Right hindlimb (tissue), 1 donor: ENCODE data around the gene ANXA6.

Experiments
- DNase-seq: peaks from one replicate; pipeline ENCODE4 v3.0.0-alpha.2; 2018

ANXA6 gene

DNA sequence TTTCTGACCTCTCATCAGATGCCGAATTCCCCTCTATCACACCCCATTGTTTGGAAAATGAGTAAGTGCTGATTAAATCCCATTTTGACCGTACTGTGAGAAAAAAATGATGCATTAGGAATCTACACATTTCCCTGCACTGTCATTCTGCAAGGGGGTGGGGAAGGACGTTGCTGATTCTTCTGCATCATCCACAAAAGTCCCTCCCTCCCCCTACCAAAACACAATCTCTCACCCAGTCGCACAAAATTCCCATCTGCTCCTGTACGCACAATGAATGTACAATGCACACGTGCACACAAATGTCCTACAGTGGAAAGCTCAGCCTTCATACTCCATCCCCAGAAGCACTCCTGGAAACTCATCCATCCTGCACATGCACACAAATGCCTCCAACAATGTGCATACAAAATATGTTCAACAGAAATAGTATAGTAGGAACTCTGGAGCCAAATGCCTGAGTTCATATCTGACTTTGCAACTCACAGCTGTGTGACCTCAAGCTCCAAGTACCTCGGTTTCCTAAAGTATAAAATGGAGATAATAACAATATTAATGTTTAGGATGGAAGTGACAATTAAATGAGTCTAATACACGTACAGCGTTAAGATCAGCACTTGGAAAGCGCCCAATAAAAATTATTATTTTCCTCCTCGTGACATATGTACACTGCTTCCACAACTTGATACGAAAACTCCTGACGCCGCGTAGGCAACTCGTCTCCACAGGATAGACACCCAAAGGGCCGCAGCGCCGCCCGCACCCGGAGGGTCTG, 77.6 kb downstream of the ANXA6 start:
- DNase-seq = no peak

DNA sequence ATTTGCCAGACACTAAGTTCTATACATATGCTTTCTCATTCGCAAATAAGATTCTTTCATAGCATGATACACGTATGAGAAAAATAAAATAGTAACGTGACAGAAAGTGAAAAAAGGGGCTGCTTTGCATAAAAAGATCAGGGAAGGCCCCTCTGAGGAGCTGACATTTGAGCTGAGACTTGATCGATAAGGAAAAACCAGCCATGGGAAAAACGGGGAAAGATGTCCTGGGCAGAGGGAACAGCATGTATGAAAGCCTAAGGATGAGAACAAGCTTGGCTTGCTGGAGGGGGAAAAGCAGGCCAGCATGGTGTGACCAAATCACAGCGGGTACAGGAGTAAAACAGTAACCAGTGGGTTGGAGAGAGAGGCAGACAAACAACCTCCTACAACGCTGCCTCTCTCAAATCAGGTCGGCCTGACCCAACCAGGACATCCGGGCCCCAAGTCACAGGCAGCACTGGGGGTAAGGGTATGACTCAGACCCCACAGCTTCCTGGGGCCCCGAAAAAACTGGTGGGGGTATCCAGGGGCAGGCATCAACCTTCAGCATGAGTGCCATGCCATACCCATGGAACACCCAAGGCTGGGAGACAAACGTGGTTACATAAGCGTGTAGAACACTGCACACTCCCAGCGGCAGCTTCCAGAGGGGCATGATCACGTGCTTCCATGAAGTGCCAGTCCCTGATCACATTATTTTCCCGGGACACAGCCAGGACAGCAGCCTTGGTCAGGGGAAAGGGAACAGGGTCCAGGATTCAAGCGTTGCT, 78.9 kb downstream of the ANXA6 start:
- DNase-seq = no peak

DNA sequence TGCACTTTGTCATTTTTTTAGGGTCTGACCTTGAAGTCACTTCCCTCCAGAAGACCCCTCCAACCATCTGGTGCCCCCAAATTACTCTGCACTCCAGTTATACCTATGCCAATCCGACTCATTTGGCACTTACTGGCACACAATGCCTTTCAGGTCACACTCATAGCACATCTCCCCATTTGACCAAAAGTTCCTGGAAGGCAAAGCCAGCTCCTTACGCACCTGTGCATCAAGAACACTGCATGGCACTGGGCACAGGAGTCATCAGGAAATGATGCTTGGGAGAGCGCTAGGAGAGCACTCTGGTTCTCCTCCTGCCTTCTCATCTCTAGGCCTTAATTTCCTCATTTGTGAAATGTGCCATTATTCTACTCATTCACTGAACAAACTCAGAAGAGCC, 79.6 kb downstream of the ANXA6 start:
- DNase-seq = no peak

DNA sequence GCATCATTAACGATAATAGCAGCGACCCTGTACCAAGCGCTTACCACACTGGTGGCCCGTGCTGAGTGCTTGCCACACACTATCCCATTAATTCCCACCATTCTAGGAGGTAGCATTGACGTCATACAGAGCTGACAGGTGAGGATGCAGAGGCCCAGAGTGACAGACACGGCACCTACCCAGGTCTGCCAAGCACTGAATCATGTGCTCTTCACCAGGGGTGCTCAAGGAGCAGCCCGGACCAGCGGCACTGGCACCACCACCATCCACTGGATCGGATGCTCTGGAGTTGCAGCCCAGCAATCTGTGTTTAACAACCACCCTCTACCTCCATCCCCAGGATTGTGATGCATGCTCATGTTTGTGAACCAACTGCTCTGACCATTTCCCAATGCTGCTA, 80.2 kb downstream of the ANXA6 start:
- DNase-seq = no peak

DNA sequence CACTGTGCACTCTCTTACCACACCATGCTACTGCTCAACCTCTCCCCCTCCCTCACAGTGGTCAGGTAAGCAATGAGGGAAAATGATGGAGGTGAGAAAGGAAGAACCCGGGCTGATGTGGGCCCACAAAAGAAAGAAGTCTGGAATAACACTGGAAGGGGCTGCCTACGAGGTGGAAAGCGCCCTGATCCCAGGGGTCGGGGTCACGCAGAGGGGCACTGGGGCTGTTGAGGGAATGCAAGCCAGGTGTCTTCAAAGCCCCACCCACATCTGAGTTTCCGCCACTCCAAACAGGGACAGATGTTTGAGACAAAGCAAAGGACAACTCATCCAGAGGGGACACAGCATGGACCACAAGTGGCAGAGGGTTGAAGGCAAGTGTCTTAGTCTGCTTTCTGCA, 81.0 kb downstream of the ANXA6 start:
- DNase-seq = no peak

DNA sequence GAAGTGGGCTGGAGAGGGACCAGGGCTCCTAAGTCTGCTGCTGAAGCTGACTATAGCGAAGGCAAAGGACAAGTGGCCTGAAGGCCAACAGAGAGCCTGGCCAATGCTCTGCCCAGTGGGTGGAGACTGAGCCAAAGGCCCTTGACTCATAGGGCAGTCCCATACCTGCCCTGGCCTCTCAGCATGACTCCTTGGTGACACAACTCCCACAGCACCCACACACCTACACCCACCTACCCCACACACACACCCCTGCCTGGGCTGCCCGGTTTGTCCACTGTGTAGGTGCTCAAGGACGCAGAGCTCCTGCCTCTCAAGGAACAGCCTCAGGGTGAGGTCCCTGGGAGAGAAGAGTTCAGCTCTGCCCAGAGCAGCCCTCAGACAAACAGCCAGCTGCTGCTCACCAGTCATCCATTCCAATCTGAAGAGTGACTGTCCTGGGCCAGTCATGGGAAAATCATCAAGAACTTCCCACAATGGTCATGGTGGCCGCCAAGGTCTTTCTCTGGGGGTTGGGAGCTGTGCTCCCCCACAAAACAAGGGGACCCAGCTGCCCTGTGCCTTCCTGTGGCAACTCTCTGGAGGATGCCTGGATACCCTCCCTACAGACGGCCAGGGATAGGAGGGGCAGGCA, 81.8 kb downstream of the ANXA6 start:
- DNase-seq = no peak

DNA sequence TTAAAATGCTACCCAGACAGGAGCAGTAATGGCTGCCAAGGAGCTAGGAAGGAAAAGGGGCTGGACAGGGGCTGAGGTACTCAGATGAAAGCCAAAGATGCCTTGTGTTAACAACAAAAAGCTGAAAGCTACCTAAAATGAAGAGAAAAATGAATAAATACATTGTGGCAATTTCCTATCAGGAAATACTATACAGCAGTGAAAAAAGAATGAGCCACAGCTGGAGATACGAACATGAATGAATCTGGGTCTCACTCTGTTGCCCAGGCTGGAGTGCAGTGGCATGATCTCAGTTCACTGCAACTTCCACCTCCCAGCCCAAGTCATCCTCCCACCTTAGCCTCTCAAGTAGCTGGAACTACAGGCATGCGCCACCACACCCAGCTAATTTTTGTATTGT, 83.0 kb downstream of the ANXA6 start:
- DNase-seq = no peak

DNA sequence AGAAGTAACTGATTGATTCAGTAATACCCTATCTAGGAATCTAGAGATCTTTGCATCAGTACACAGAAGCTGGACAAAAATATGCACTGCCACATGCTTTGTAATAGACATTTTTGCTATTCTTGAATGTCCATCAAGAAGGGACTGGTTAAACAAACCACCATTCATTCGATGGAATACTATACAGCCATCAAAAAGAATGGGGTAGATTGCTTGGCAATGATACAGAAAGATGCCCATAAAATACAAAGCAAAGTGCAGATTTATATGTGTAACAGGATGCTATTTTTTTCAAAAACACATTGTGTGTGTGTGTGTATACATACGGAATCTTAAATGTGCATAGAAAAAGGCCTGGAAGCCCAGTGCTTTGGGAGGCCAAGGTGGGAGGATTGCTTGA, 84.3 kb downstream of the ANXA6 start:
- no peak for DNase-seq

DNA sequence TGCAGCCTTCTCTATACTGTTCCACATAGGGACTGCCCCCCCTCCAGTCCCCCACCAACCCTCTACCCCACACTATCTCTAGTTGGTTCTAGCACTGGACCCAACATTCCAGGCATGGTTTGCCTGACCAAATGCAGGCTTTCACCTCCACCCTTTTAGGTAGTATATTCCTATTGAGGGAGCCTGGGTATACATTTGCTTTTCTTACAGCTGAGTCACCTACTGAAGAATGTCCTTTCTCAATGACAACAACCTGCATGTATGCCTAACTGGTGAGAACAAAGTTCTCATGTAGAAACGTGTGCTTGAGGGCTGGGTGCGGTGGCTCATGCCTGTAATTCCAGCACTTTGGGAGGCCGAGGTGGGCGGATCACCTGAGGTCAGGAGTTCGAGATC, 85.0 kb downstream of the ANXA6 start:
- no peak for DNase-seq

DNA sequence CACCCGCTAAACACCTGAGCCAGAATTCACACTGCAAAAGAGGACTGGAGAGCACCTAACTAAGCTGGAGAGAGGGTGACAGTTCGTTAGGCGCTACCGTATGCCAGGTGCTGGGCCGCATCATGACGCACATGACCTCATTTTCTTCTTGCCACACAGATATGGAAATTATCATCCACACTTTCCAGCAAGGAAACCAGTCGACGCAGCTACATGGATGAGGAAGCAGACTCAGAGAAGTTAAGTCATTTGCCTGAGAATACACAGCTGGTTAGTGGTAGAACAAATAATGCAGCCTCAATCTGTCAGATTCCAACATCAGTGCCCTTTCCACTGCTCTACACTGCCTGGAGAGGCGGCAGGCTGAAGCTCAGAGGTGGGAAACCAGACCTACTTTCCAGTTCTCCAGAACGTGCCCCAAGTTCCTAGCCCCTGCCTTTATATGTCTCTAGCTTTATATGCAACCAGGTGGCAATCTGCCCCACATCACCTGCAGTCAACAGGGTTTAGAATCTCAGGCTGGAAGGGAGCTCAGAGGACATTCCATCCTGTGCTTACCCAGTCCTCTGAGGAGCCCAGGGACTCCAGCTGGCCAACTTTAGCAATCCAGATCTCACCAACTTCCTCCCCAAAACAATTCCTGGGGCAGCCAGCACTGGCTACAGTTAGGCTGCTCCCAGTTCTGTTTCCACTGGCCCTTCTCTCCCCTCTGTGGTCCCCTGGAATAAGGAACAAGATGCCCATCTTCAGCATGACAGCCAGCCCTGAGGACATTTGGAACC, 85.5 kb downstream of the ANXA6 start:
- DNase-seq = no peak

DNA sequence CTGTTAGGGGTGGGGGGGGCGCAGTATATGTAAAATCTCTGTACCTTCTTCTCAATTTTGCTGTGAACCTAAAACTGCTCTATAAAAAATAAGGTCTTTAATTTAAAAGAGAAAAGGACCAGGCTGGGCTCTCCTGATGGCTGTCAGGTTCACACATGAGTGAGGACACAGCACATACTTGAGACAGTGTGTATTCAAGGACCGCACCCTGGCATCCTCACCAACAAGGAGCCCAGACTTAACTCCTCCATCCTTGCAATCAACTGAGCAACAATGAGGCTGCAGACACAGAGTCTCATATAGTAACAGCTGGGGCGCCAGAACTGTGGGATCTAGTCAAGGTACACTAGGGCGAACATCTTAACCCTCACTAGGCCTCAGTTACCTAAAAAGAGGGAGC, 86.6 kb downstream of the ANXA6 start:
- no peak for DNase-seq

DNA sequence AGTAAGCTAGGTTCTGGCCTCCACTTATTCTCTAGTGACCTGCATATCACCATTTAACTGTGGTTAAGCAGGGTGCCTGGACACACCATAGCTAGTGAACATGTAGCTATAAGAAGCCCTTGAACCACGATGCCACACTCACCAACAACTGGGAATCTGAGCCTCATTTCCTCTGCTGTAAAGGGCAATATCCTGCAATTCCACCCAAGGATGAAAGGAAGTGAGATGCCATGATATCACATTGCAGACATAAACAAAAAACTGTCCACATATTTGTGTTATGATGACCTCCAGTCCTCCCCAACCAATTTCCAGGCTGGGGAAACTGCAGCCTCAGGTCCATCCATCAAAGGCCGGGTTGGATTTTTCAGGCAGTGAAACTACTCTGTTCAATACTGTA, 87.1 kb downstream of the ANXA6 start:
- no peak for DNase-seq

DNA sequence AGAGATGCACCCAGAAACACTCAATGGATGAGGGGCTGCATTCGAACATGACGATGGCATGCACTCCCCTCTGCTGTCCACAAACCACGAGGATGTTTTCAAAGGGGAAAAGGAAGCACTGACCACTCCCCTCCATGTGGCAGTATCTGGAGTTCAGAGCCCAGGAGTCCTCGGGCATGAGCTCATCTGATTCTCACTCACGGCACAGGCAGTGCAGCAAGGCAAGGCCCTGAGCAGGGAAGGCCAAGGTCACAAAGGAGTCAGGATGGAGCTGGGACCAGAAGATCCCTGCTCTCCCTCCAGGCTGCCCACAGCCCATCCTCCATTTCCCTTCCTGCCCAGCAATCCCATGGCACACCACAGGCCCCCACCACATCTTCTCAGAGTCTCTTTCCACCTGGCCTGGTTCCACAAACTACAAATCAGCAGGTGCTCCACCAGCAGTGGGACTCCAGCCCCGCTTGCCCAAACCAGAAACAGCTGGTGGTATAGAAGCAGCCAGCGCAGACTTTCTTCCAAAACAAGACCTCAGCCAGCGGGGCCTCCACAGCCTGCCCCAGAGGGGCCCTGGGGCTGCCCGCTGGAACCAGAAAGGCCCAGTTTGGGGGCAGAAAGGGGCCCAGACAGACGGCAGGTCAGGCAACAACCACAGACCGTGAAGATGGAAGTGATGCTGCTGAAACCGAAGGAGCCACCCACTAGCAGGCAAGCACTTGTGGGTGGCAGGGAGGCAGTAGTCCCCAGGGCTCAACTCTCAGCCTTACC, 89.0 kb downstream of the ANXA6 start:
- peak; percentile 68 for DNase-seq

DNA sequence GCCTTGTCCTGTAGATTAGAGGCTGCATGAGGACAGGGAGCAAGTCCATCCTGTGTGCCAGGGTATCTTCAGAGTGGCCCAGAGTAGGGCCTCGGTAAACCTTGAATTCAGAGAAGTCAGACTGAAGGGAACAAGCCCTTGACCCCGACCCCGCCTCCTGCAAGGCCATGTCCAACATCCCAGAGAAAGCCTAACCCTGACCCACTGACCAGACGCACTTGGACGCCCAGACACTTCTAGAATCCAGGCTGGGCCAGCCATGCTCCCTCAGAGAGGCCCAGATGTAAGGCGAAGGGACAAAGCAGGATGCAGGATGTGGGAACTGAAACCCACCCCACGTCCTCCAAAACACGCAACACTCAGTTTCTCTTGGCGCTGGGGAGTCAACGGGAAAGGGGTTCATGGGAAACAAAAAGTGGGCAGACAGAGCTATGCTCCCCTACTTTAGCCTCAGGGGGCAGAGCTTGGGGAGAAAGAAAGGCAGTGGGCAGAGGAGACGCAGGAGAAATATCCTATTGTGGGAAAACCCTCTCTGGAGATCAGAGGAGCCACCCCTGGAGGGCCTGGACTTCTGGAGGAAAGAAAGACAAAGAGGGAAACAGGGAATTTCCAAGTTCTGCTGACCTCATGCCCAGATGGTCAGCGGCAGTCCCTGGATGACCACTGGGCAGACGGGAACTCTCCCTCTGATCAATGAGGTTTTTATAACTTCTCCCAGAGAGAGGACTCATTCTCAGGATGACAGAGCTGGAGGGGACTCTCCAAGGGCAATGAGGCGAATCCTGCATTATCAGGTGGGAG, 89.7 kb downstream of the ANXA6 start:
- DNase-seq = no peak

DNA sequence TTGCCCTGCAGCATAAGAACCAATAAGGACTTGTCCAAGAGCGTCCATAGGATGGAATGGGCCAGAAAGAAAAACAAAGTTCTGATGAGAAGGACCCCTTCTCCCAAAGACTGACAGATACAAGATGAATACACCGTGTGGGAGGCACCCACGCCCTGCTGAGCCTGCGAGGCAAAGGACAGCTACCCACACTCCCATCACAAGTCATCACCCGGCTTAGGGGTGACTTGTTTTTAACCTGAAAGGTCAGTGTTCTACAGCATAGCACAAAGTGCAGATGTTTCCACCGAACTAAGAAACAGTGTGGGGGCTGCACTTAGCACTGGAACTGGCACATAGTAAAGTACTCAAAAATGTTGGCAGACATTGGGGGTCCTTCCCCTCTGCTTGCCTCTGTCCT, 90.7 kb downstream of the ANXA6 start:
- no peak for DNase-seq

DNA sequence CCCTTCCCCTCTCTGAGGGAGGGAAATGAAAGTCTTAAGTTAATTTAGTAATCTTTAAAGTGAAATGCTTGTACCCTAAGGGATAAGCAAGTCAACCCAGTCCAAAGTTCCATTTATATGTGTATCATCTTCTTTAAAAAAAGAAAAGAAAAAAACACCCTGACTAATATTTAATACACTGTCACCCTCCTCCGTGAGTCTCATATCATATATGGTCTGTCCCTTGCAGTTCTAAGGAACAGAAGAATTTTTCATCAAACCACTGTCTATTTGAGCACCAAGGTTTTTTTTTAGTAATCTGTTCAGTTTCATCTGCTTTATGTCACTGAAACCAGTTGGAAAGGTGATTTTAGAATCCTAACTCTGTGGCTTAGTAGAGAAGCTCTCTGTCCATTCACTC, 92.0 kb downstream of the ANXA6 start:
- no peak for DNase-seq

DNA sequence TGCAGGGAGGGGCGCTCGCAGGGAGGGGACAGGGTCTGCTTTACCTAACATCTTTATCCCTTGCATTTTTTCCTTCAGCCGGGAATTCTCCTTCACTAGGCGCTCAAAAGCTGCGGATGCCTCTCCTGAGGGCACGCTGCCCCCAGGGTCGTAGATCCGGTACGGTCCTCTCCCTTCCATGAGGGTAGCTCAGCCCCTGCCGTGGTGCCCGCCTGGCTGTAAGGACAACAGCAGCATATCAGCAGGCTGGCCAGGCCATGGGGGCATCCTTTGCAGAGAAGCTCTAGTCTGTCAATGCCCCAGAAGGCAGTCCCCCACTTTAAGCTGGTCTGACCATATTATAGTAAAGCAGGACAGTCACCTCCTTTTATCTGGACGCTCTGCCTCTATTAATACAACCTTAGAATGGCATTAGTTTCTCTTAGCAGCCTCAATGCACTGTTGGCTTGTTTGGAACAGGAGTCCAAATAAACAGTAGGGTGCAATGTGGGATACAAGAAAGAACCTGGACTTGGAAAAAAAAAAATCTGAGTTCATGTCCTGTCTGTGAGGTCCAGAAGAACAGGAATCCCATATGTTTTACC, 92.6 kb downstream of the ANXA6 start:
- no peak for DNase-seq

DNA sequence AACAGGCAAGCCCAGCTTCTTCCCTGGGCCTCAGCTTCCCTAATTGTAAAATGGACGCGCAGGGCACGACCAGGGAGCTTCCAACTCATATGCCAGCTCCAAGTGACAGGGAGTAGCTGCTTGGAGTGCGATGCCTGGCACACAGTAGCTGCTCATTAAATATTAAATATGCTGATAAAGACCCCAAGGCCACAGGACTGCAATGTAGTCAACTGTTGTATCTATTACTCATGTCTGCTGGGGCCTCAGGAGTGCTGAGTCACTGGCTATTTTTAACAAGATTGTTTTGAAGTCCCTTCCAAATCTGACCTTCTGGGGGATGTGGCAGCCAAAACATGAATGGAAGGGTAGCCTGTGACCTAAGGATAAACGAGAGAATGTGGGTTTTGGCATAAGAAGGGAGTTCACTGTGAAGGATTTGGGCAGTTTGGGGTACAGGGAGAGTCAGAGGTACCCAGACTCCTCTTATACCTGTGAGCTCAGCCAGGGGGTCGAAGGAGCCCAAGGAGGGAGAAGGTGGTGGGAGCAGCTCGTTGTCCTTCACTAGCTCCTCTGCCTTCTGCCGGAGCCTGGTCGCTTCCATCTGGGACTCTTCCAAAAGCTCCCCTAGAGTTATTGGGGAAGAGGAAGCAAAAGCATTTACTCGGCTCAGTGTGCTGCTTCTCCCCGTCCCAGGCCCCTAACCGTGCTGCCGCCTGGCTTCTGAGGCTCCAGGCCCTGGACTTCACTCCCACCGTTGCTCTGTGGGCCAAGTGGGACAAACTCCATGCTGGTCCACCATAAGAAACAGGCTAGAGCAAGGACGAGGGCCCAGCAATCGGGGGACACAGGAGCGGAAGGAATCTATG, 94.2 kb downstream of the ANXA6 start:
- peak; percentile 59 for DNase-seq

DNA sequence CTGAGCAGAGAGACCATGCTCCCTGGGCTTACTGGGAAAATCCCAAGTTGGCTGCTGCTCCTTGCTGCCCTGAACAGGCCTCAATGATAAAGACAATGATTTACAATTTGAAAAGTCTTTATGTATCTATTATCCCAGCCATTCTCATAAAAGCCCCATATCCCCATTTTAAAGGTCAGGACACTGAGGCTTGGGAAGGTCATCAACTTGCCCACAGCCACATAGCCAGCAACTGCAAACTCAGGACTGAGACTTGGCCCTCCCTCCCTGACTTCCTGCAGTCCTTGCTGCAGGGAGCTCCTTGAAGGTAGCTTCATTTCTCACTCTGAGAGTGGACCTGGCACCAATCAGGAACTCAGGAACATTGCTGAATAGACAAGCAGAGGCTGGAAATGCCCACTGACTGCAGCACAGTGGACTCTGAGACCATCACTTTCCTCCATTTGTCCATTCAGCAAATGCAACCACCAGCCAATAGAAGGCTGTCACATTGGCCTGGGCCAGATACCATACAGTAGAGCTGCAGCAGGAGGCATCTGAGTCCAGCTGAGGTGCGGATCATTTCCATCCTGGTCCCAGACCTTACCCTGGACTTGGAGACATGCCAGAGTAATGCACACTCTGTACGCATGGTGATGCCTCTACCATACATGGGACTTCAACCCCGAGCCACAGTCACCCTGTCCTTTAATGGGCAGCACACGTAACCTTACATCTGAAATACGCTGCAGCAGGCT, 95.0 kb downstream of the ANXA6 start:
- DNase-seq = no peak

DNA sequence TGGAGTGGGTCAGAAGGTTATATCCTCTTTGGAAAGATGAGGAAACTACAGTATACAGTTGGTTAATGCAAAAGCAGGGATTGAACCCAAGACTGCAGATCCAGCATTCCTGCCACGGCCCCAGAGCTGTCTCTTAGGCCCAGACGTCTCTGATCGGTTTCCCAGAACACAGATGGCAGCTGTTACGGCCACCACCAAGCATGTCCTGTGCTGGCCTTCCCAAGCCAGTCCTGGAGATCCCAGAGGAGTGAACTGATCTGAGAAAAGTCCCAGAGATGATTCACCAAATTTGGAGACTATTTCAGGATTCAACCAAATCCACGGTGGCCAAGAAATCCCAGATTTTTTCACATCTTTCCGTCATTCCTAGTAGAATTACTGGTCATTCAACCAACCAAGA, 96.8 kb downstream of the ANXA6 start:
- DNase-seq = no peak
